ENCODE measurements around the gene GAA.

GAA gene

DNA sequence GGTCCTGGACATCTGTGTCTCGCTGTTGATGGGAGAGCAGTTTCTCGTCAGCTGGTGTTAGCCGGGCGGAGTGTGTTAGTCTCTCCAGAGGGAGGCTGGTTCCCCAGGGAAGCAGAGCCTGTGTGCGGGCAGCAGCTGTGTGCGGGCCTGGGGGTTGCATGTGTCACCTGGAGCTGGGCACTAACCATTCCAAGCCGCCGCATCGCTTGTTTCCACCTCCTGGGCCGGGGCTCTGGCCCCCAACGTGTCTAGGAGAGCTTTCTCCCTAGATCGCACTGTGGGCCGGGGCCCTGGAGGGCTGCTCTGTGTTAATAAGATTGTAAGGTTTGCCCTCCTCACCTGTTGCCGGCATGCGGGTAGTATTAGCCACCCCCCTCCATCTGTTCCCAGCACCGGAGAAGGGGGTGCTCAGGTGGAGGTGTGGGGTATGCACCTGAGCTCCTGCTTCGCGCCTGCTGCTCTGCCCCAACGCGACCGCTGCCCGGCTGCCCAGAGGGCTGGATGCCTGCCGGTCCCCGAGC is 17.9 kb downstream of the GAA start:
- no peak for DNase-seq

DNA sequence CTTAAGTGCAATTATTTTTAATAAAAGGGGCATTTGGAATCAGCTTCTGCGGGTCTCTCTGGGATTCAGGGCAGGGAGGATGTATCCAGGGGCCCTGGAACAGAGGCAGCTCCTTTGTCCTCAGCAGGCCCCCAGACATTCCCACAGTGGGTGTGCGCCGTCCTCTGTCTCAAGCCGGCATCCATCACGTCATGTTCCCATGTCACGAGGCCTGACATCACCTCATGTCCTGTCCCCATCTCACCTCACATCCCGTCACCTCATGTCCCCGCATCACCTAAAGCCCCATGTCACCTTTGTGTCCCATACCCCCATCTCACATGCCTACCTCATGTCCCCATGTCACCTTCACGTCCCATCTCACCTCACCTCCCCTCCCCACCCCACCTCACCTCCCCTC is 18.5 kb downstream of the GAA start:
- no peak for DNase-seq

DNA sequence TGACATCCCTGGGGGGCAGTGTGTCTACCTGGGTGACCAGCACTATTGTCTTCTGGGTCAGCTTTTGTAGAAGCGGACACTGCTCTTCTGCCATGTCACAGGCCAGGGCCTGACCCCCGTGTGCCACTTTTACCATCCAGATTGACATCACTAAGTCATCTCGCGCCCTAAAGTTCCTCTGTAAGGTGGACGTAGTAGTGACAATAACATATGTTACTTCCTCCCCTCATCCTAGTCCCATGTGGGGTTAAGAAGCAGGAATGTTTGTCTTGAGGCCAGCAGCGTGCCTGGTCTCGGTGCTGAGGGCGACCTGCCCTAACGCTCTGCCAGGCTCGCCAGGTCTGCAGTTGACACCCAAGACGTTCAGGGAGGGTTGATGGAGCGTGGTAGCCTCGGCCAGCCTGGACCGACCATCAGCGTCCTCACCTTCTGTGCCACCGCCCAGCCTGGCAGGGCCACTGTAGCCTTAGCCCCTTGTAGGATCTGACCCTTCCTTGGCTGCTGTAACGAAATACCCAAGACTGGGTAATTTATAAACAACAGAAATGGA is 20.7 kb downstream of the GAA start:
- DNase-seq: no peak

DNA sequence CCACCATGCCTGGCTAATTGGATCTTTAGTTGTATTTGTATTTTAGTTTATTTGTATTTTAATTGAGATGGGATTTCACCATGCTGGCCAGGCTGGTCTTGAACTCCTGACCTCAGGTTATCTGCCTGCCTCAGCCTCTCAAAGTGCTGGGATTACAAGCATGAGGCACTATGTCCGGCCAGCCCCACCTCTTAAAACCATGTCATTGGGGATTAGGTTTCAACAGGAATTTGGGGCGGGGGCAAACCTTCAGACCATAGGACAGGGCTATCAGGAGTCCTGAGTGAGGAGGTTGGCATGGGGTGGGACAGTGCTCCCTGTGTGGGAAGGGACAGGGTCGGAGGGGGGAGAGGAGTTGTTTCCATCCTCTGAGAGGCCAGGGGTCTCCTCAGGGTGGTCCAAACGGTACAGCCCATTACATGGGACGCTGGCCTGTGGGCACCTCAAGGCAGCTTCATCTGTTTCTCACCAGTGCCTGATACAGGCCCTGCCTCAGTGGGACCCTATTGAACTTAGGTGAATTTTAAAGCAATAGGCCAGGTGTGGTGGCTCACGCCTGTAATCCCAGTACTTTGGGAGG is 21.6 kb downstream of the GAA start:
- no peak for DNase-seq

DNA sequence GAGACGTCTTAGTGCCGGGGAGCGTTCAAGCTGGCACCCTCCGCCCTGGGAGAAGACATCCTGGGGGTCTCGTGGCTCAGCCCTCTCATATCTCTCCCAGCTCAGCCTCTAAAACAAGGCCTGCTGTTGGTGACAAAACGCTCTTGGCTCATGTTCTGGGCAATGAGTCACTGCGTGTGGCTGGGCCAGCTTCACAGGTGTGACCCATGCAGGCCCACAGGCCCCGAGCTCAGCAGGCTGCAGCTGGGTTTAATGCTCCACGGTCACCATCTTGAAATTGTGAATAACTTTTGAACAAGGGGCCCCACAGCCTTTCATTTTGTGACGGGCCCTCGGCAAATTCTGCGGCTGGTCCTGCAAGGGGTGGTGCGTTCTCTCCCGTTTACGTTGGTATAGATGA is 22.4 kb downstream of the GAA start:
- no peak for DNase-seq

DNA sequence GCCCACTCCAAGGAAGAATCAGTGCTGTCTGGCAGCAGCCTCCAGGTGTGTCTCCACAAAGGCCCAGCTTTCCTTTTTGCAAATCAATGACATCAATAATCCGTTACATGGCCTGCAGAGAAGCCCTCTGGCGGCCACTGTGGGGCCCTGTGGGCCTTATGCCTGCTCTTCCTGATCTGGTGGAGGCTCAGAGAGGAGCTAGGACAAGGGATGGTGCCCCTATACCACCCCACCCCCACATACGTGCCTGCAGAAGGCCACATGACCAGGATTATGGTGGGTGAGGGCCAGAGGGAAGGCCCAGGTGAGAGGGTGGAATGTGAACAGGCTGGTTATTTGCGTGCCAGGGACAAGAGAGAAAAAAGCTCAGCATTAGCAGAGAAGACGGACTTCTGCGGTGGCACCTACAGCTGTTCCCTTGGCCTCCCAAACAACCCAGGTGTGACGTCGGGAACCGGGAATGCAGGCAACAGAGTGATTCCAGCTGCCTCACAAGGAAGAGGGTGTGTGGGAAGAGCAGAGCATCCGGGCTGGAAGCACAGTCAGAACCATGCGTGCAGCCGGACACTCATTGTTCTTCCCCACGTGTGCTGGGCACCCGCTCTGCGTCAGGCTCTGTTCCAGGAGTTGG is 23.1 kb downstream of the GAA start:
- no peak for DNase-seq

DNA sequence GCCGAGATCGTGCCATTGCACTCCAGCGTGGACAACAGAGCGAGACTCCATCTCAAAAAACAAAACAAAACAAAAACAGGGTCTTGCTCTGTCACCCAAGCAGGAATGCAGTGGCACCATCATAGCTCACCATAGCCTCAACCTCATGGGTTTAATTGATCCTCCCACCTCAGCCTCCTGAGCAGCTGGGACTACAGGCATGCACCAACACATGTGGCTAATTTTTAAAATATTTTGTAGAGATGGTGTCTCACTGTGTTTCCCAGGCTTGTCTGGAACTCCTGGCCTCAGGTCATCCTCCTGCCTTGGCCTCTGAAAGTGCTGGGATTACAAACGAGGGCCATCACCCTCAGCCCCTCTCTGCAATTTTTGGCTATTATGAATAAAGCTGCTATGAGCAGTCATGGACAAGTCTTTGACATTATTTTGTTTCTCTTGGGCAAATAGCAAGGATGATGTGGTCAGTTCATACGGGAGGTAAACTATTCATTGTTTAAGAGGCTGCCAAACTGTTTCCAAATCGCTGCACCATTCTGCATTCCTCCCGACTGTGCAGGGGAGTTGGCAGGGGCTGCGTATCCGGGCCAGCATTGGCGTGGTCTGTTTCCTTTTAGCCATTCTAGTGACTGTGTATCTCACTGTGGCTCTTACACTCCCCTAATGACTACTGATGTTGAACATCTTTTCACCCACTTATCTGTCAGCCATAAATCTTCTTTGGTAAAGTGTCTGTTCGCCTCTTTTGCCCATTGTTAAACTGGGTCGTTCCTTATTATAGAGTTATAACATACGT is 24.5 kb downstream of the GAA start:
- DNase-seq: no peak

DNA sequence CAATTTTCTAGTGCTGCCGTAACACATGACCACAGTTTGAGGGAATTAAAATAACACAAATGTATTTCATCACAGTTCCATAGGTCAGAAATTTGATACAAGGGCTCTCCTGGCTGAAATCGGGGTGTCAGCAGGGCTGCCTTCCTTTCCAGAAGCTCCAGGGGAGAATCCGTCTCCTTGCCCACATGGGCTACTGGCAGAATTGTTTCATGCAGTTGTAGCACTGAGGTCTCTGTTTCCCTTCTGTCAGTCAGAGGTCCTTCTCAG is 25.0 kb downstream of the GAA start:
- no peak for DNase-seq

DNA sequence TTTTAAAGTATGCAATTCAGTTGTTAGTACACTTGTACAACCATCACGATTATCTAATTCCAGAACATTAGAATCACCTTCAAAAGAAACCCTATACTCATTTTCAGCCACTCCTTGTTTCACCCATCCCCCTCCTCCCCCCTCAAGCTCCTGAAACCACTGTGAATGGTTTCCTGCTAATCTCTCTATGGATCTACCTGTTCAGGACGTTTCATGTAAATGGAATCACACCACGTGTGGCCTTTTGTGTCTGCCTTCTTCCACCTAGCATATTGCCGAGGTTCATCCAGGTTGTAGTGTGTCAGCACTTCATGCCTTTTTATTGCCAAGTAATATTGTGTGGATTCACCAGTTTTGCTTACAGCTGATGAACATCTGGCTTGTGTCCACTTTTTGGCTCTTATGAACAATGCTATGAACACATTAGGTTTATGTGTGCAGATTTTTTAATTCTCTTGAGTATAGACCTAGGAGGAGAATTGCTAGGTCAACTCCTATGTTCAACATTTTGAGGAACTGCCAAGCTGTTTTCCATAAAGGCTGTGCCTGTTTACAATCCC is 27.7 kb downstream of the GAA start:
- DNase-seq: no peak

DNA sequence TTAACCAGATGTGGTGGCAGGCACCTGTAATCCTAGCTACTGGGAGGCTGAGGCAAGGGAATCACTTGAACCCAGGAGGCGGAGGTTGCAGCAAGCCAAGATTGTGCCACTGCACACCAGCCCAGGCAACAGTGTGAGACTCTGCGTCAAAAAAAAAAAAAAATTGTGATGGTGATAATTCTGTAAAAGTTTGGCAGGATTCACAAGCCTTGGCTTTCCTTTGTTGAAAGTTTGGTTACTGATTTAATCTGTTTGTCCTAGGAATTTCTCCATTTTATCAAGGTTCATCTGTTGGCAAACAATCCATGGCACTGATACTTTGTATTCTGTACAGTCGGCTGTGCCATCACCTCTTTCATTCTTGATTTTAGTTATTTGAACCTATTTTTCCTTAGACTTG is 29.6 kb downstream of the GAA start:
- no peak for DNase-seq

DNA sequence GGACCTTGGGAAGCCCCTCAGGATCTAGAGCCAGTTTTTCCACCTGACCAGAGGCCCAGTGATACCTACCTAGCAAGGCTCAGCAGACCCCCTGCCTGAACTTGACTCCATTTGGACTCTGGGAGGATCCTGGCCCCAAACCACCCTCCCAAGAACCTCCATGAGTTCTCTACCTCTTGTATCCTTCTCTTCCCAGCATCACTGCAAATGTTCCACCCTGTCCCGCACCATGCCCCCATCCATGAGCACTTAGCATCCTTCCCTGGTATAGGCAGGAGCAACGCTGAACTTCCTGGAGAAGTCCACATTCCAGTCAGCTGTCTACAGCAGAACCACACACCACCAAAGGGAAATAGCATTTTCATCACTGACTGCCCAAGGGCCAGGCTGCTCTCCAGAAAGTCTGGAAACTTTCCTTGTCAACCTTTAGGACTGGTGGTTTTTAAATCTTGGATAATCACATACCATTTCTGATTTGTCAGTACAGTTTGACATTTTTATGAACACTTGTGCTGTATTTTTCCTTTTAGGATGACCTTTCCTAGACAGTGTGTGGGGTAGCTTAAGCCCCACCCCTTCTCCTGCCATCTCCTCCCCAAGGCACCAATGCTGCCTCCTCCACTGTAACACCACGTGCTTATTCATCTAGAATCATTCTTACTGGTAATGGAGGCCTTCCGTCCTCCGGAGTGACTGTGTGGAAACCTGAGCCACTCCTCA is 31.7 kb downstream of the GAA start:
- DNase-seq: no peak

DNA sequence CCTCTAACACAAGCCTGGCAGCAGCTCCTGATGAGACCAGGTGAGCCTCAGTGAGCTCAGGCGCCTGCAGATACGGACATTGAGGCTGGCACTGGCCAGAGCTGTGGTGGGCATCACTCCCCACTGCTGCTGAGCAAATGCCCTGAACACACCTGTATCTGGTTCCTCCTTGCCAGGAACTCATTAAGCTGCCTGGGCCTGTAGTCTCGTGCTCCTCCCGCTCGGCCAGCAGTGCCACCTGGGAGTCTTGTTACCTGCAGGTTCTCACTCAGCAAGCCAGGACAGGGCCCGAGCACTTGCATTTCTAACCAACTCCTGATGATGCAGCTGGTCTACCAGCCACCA is 32.2 kb downstream of the GAA start:
- no peak for DNase-seq

DNA sequence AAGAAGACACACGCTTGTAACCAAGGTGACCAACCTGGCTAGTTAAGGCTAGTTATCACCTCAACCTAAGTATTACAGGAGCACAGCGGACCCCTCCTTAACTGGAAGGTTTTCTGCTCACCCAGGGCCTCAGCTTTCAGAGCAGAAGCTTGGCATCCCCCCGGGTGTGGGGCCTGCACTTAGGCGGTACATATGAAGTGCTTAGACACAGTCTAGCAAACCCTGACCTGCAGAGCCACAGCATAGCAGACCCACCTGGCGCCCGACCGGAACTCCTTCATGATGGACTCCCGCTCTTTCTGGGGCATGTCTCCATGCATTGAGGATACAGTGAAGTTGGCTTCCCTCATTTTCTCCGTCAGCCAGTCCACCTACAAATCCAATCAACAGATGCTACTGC is 35.8 kb downstream of the GAA start:
- DNase-seq: no peak

DNA sequence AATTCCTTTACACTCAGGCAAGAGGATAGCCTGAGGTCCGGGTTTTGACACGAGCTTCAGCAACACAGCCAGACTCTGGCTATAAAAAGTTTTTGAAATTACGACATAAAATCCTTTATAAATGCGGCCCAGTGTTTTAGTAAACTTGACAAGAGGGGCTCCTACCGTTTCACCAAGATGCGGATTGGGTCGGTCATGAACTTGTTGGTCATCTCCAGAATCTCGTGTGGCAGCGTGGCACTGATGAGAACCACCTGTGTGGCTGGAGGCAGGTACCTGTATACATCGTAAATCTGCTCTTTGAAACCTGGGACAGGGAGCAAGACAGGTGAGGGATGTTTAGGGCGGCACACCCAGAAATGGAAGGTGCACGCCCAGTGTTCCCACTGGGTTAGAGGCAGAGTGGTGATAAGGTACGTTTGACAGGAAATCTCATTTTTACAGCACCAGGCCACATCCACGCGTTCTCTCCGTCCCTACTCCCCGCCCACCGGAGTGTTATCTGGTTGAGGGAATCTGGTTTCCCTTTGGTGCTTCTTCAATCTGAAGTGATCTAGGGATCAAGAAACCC is 37.6 kb downstream of the GAA start:
- DNase-seq: no peak

DNA sequence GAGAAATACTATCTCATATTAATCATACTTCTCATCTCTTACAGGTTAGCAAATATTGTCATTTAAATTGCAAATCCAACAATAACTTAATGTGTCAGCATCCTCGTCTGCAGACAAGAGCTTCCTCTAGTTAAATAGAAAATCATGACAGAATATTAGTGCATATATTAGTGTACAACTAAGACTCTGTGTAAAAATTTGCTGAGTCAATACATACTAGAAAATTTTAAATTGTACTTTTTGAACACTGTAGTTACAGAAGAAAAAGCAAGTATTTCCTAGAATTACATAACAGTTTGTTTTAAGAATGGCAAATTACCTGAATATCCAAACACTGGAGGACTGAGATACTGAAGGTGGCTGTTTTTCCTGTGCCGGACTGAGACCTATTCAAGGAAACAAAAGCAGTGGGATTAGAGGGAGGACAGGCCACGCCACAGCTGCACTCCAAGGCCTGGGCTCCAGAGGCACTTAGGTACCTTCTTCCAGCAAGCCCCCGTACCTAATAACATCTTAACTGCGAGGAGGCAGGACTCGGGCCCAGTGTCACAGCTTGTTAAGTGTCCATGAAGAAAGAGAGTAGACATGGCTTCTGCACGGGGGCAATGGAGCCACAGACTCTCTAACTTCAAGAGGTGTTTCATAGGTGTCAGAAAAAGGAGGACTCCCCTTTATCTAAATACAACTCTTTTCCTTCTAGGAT is 40.2 kb downstream of the GAA start:
- no peak for DNase-seq

DNA sequence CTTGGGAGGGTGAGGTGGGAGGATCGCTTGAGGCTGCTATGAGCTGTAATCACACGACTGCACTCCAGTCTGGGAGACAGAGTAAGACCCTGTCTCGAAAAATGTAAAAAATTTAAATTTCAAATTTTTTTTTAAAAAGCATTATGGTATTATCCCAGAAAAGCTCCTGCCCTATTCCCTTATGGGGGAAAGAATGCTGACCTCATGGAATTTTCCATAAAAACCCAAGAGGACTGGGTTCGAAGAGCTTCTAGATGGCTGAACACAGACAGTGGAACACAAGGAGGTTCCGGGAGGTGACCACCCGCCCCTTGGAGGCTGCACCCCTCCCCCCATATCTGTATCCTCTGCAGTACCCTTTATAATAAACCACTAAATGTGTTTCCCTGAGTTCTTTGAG is 41.5 kb downstream of the GAA start:
- DNase-seq: no peak

DNA sequence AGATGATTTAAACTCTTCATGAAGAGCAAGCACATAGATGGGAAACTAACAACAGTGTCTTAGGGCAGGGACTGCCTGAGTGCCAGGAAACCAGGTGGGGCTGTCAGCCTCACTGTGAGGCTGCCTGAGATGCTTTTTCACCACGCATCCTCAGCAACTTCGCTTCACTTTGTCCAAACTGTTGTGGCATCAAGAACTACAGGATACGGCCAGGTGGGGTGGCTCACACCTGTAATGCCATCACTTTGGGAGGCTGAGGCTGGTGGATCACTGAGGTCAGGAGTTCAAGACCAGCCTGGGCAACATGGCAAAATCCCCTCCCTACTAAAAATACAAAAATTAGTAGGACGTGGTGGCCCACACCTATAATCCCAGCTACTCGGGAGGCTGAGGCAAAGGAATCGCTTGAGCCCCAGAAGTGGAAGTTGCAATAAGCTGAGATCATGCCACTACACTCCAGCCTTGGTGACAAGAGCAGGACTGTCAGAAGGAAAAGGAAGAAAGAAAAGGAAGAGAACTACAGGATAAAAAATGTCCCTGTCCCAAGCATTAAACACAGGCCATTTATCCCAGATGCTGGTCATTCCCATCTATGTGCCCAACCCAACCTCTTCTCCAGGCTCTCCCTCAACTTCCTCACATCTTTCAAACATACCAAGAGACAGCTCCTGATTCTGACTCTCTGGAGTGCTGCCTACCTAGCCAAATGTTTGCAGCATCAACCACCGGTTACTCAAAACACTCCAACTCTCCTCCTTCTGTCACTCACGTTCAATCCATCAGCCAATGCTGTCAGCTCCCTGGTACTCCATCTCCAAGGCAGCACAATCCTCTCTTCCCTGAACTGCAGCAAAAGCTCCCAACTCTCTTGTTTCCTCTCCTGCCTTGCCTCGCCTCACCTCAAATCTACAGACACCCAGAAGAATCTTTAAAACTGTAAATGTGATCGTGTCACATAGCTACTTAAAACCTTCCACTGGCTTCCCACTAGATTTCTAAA is 44.0 kb downstream of the GAA start:
- DNase-seq: no peak

DNA sequence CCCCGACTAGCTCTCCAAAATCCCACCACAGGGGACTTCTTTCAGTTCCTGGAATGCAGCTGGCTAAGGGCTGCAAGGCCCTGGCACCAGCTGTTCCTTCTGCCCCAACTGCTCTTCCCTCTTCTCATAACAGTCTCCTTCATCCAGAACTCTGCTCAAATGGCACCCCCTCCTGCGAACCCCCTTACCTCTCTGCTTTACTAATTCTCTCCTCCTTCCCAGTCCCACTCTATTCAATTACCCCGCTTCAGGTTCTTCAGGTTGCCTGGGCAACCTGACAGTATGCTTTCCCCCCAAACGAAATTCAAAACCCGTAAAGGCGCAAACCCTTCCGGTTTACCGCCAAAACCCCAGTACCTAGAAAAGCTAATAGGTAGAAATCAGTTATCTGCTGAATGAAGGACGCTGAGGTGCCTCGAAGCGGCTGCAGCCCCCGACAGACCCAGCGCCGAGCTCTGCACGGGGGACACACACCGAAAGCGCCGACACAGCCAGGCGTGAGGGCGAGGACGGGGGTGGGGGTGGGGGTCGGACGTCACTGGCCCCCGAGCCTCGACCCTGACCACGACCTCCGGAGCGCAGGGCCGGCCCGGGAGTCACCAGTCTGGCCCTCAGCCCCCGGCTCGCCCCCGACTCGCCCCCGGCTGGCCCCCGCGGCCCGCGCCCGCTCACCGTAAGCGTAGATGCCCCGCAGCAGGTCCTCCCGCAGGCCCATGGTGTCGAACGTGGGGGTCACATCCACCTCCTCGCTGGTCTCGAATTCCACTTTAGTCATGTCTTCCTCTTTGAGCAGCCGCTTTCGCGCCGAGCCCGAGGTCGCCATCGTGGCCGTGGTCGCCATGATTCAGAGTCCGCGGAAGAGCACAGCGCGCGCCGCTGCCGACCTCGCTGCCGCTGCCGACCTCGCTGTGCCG is 45.0 kb downstream of the GAA start:
- no peak for DNase-seq

DNA sequence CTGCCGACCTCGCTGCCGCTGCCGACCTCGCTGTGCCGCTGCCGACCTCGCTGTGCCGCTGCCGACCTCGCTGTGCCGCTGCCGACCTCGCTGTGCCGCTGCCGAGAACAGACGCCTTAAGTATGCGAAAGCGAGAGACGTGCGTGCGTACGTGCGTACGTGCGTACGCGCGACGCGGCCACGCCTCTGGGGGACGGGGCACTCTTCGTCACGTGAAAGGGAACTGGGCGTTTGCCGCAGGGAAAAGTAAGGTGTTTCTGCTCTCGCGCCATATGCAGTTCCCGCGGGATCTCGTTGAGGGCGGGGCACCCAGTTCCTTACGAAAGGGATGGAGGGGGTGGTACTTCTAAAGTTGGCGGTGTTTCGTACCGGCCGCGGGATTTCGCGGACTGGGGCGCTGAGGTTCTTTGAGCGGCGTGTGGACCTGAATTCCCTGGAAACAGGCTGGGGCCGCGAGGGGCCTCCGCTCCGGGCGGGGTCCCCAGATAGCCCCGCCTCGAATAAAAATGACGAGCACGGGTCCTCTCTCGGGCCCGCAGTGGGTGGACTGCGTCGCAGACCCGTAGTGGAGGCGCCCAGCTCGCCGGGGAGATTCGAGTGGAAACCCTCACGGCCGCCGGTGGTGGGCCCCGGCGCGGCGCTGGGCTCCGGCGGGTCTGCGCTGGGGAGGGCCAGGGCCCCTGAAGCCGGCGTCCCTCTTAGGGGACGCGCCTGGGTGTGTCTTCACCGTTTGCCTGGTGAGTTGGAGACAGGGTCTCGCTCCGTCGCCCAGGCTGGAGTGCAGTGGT is 45.8 kb downstream of the GAA start, which contains the start of gene EIF4A3:
EIF4A3 (minus strand) TSS at position 94 of the 788 bp plus-strand sequence. CDS start 167 bp downstream, outside the sequence.
- peak; percentile 96 for DNase-seq
